GM18505 (cell line): ENCODE measurements around the gene NPVF.

Experiments used
- ATAC-seq: cut with Tn5 transposase; IDR thresholded peaks from one replicate; pipeline ENCODE4 v1.9.1; 2021; ENCODE audit not compliant: unreplicated experiment
- POLR2A ChIP-seq: IDR thresholded peaks from 4 replicates; pipeline ENCODE4 v1.6.1; 2011; ENCODE audit warnings: borderline replicate concordance; ENCODE audit not compliant: insufficient read depth, insufficient read length; ENCODE audit errors: extremely low read depth

NPVF gene

DNA sequence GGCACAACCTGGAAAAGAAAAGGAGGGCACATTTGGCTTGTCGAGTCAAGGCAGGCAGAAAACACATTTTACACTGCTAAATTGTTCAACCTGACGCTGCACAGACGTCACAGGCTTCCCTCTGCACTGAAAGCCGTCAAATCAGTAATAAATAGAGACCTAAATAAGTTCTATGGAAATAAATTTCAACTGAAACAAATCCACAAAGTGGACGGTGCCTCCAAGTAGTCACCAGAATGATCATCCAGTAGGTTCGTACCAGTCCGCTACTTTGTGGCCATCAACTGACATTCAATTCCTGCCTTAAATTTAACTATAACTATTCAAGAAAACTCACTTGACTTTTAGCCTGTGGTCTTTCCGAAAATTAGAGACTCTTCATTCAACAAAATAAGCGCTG is 49.0 kb downstream of the NPVF start:
- no peak for TF ChIP-seq POLR2A
- ATAC-seq: no peak
